Endothelial cell of umbilical vein (primary cell): Measurements from ENCODE around the gene PRR16. TPM values are rescaled to one million over a fixed set of nuclear protein-coding genes. Genes with fewer than 3 reads are reported as not detected.

Experiments
- BruUV-seq: library from RNA; stranded (reverse); fragments of 400-500 nt; replicated peaks from 2 replicates; lab custom pipeline; 2021; lab: Mats Ljungman, UMichigan
- CTCF ChIA-PET: fragments of 300-600, 350-600 bp; sonication (Branson Sonifier 250); formaldehyde crosslinking; loops from one replicate; lab custom pipeline; 2021; ENCODE audit warnings: antibody characterized with exemption, inconsistent platforms; lab: Charles Lee
- POLR2A ChIA-PET: fragments of 300-600, 350-600 bp; sonication (Branson Sonifier 250); formaldehyde crosslinking; loops from one replicate; lab custom pipeline; 2021; ENCODE audit warnings: antibody characterized with exemption, inconsistent platforms; lab: Charles Lee
- DNase-seq: peaks from one replicate; pipeline ENCODE4 v3.0.0-alpha.2; 2011; ENCODE audit warnings: low read depth, low spot score
- FAIRE-seq: peaks from 2 replicates; lab custom pipeline; 2011; peaks lifted over from hg19 to GRCh38; lab: Jason Lieb, UNC
- H2AFZ ChIP-seq: 2 replicates; pipeline ENCODE4 v1.6.0; 2012; ENCODE audit warnings: low read depth, low read length, control low read depth, inconsistent platforms
- H3K27ac ChIP-seq: 2 replicates; pipeline ENCODE4 v1.5.1; 2011; ENCODE audit warnings: low read depth, mild to moderate bottlenecking, control low read depth, low read length, moderate library complexity; ENCODE audit not compliant: insufficient read depth
- H3K27me3 ChIP-seq, 2 experiments: 2 replicates each; pipeline versions ENCODE4 v1.6.0 to v1.6.1; 2011; ENCODE audit warnings: low read length in 2 of 2, mixed read lengths in 1 of 2; ENCODE audit not compliant: control insufficient read depth in 2 of 2, insufficient read depth in 2 of 2
- H3K36me3 ChIP-seq, 2 experiments: 2 replicates in 1 of 2; 3 replicates in 1 of 2; pipeline ENCODE4 v1.5.1; 2011; ENCODE audit warnings: low read length in 2 of 2, mild to moderate bottlenecking in 1 of 2, moderate library complexity in 1 of 2; ENCODE audit not compliant: control insufficient read depth in 2 of 2, insufficient read depth in 2 of 2; ENCODE audit errors: extremely low read depth in 1 of 2
- H3K4me1 ChIP-seq: 3 replicates; pipeline ENCODE4 v1.5.1; 2011; ENCODE audit warnings: mild to moderate bottlenecking, low read length; ENCODE audit not compliant: control insufficient read depth, insufficient read depth; ENCODE audit errors: extremely low read depth
- H3K4me2 ChIP-seq: 2 replicates; pipeline ENCODE4 v1.6.1; 2011; ENCODE audit warnings: low read length, control low read depth, mixed read lengths; ENCODE audit not compliant: insufficient read depth
- H3K4me3 ChIP-seq, 3 experiments: fragments of 200-600 bp in 1 of 3; sonication (generic), shearing (Covaris generic) in 1 of 3; replicated peaks in 1 of 3; 2 replicates each; pipeline ENCODE4 v1.5.1; 2011 to 2016; ENCODE audit warnings: control low read depth in 3 of 3, low read length in 3 of 3, mild to moderate bottlenecking in 2 of 3, inconsistent platforms in 1 of 3, low read depth in 1 of 3, moderate library complexity in 1 of 3; ENCODE audit not compliant: insufficient read depth in 1 of 3
- H3K79me2 ChIP-seq: 2 replicates; pipeline ENCODE4 v1.6.0; 2012; ENCODE audit warnings: low read length, inconsistent platforms; ENCODE audit not compliant: control insufficient read depth, insufficient read depth
- H3K9ac ChIP-seq: replicated peaks from 2 replicates; pipeline ENCODE3; 2011; ENCODE audit warnings: low read length, control low read depth; ENCODE audit not compliant: insufficient read depth; ENCODE audit errors: extremely low read depth
- H3K9me1 ChIP-seq: replicated peaks from 3 replicates; pipeline ENCODE4 v1.6.0; 2011; ENCODE audit warnings: mild to moderate bottlenecking, low read length; ENCODE audit not compliant: control insufficient read depth, insufficient read depth; ENCODE audit errors: extremely low read depth
- H3K9me3 ChIP-seq: replicated peaks from 2 replicates; pipeline ENCODE4 v1.5.1; 2012; ENCODE audit warnings: low read length, inconsistent platforms; ENCODE audit not compliant: control insufficient read depth, insufficient read depth
- H4K20me1 ChIP-seq: replicated peaks from 2 replicates; pipeline ENCODE3; 2011; ENCODE audit warnings: mild to moderate bottlenecking, low read length; ENCODE audit not compliant: control insufficient read depth, insufficient read depth; ENCODE audit errors: extremely low read depth
- EZH2 ChIP-seq: IDR thresholded peaks from 2 replicates; pipeline ENCODE4 v1.6.1; 2012; ENCODE audit warnings: borderline replicate concordance, low read depth, mild to moderate bottlenecking, moderate library complexity, low read length, inconsistent platforms; ENCODE audit not compliant: severe bottlenecking
- FOS ChIP-seq: IDR thresholded peaks from 2 replicates; pipeline ENCODE4 v1.6.1; 2011; ENCODE audit warnings: mild to moderate bottlenecking, low read length, moderate library complexity, borderline replicate concordance; ENCODE audit not compliant: insufficient read depth
- GATA2 ChIP-seq: IDR thresholded peaks from 2 replicates; pipeline ENCODE4 v1.7.0; 2011; ENCODE audit warnings: low read depth, mild to moderate bottlenecking, moderate library complexity, mixed read lengths, low read length; ENCODE audit not compliant: insufficient read length, insufficient read depth
- JUN ChIP-seq: IDR thresholded peaks from 2 replicates; pipeline ENCODE4 v1.6.1; 2011; ENCODE audit warnings: borderline replicate concordance, low read depth; ENCODE audit not compliant: insufficient read length, insufficient read depth
- POLR2AphosphoS5 ChIP-seq: IDR thresholded peaks from 2 replicates; pipeline ENCODE4 v1.6.1; 2012; ENCODE audit warnings: low read depth, mild to moderate bottlenecking, control low read depth, low read length, moderate library complexity; ENCODE audit not compliant: insufficient read depth
- dilution Hi-C: fragments of 300-500 bp; cut with MboI; formaldehyde crosslinking; loops from one replicate; pipeline ENCODE4 v1.15.0; 2019; ENCODE audit warnings: low sequenced_read_pairs; ENCODE audit not compliant: extremely low pct_ligation_motif_present
- intact Hi-C: fragments of 100-400 bp; cut with micrococcal nuclease; formaldehyde crosslinking; loops from one replicate; pipeline ENCODE4 v1.10.0; 2022
- polyA plus RNA-seq, 4 experiments: library from polyadenylated mRNA; depleted of rRNA in 3 of 4; stranded (reverse) in 3 of 4; unstranded in 1 of 4; fragments of >200 nt; gene quantifications; 2 replicates each; pipeline versions ENCODE4 v1.2.1 to v1.2.3, GENCODE V29; 2011 to 2012; ENCODE audit warnings: missing spikeins in 1 of 4
- small RNA-seq: library from RNA; depleted of rRNA; stranded (forward); fragments of <200 nt; gene quantifications from one replicate; pipeline ENCODE3, GENCODE V24; 2012; ENCODE audit warnings: low replicate concordance, low read depth; ENCODE audit not compliant: insufficient read depth, insufficient read length
- total RNA-seq: library from RNA; stranded (reverse); gene quantifications from 2 replicates; pipeline ENCODE4 v1.2.3, GENCODE V29; 2021

Gene PRR16
- total and polyA plus RNA-seq, 2 donors (not counting 3 experiments of a cell fraction or from before 2014, with no cell fraction given) = 0.91 to 1.2 TPM

DNA sequence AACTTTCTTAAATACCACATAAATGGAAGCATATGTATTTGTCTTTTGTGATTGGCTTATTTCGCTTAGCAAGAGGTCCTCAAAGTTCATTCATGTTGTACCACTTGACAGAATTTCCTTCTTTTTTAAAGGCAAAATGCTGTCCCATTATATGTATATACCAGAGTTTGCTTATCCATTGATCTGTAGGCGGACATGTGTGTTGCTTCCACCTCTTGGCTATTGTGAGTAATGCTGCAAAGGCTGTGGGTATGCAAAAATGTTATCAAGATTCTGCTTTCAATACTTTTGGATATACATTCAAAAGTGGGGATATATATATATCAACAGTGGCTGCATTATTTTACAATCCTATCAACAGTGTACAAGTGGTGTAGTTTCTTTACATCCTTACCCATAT, 271.0 kb downstream of the PRR16 start:
- Histone ChIP-seq H3K36me3 (no peaks in the 10 kb centered on the region), H3K9ac (no peak overlapping the region), H3K4me2 (no peak overlapping the region), H3K4me3 (no peak overlapping the region), H3K79me2 (no peaks in the 10 kb centered on the region), H3K9me3 (no peaks in the 10 kb centered on the region), H4K20me1 (no peaks in the 10 kb centered on the region), H3K9me1 (no peaks in the 10 kb centered on the region), H3K27ac (no peak overlapping the region), H3K4me1 (no peaks in the 10 kb centered on the region), H2AFZ (no peak overlapping the region), H3K27me3 (no peaks in the 10 kb centered on the region)
- no peak for TF ChIP-seq POLR2AphosphoS5
- TF ChIP-seq JUN = no peak
- no peak for TF ChIP-seq EZH2
- no peak for TF ChIP-seq GATA2
- no peak for TF ChIP-seq FOS
- ChIA-PET POLR2A (no interaction called here), CTCF (no interaction called here)
- DNase-seq (no peak), FAIRE-seq (no peak)
- intact Hi-C loops = loop anchor here (10.0 kb wide), 1 partner anchor 550 kb away; no protein-coding TSS in a partner anchor
- no TSS peak for BruUV-seq
- dilution Hi-C loops = no loop called here

Small RNA genes within 50 kb of the gene (small RNA-seq; reads per million reads assigned to genes)
- gene PRELID3BP8 (not detected), gene RNU4-69P (not detected)
